NCI-H1105 (cell line): Measurements from ENCODE around the gene SRRM2.

Source experiments
- DNase-seq: peaks from one replicate; lab custom pipeline; 2025; lab: John Stamatoyannopoulos, UW

Gene SRRM2

GRCh38 chr16:2762711-2763110, 10.3 kb downstream of the SRRM2 start:
- no peak for DNase-seq

- no peak for DNase-seq
Observed at GRCh38 chr16:2763173-2763572, 10.7 kb downstream of the SRRM2 start.

GRCh38 chr16:2764718-2765117, 12.3 kb downstream of the SRRM2 start:
- no peak for DNase-seq

- DNase-seq: no peak
Observed at GRCh38 chr16:2765462-2766404, 13.3 kb downstream of the SRRM2 start.

- DNase-seq: no peak
Observed at GRCh38 chr16:2766430-2767139, 14.1 kb downstream of the SRRM2 start.

- no peak for DNase-seq
Observed at GRCh38 chr16:2767140-2767731, 14.8 kb downstream of the SRRM2 start.

- no peak for DNase-seq
Observed at GRCh38 chr16:2767891-2768290, 15.5 kb downstream of the SRRM2 start.

GRCh38 chr16:2768403-2769089, 16.1 kb downstream of the SRRM2 start:
- no peak for DNase-seq

- DNase-seq: no peak
Observed at GRCh38 chr16:2769100-2769529, 16.7 kb downstream of the SRRM2 start.

GRCh38 chr16:2769675-2770056, 17.2 kb downstream of the SRRM2 start:
- DNase-seq: no peak

GRCh38 chr16:2770057-2770951, 17.9 kb downstream of the SRRM2 start:
- DNase-seq: no peak

GRCh38 chr16:2771496-2772402, 19.3 kb downstream of the SRRM2 start:
- DNase-seq: no peak

- DNase-seq: no peak
Observed at GRCh38 chr16:2773188-2773968, 20.9 kb downstream of the SRRM2 start.

- no peak for DNase-seq
Observed at GRCh38 chr16:2774161-2774891, 21.9 kb downstream of the SRRM2 start.

GRCh38 chr16:2775131-2775716, 22.8 kb downstream of the SRRM2 start:
- DNase-seq: no peak

- DNase-seq: no peak
Observed at GRCh38 chr16:2775765-2776499, 23.5 kb downstream of the SRRM2 start.

- DNase-seq: no peak
Observed at GRCh38 chr16:2776500-2777139, 24.2 kb downstream of the SRRM2 start.
